HPDE6-E6E7 (cell line): ENCODE data around the gene CACNA2D4.
"Not testable (repeated sequence)": the region's sequence is repeated elsewhere in the genome, so short reads cannot be mapped to it uniquely, and the experiment has no call there.

Source experiments
- DNase-seq: peaks from one replicate; pipeline ENCODE4 v3.0.0; 2011; ENCODE audit warnings: missing footprints; ENCODE audit errors: extremely low spot score

CACNA2D4 gene

GRCh38 chr12:1918081-1918883 is at the start of gene CACNA2D4:
Gene CACNA2D4 (minus strand): TSS chr12:1918652. CDS start chr12:1918473, 179 bp downstream.
- DNase-seq, result no peak

GRCh38 chr12:1966561-1967226 is 48.2 kb upstream of the CACNA2D4 start:
- no peak for DNase-seq

- no peak for DNase-seq
Observed at GRCh38 chr12:1965916-1966315, 47.5 kb upstream of the CACNA2D4 start.

DNA sequence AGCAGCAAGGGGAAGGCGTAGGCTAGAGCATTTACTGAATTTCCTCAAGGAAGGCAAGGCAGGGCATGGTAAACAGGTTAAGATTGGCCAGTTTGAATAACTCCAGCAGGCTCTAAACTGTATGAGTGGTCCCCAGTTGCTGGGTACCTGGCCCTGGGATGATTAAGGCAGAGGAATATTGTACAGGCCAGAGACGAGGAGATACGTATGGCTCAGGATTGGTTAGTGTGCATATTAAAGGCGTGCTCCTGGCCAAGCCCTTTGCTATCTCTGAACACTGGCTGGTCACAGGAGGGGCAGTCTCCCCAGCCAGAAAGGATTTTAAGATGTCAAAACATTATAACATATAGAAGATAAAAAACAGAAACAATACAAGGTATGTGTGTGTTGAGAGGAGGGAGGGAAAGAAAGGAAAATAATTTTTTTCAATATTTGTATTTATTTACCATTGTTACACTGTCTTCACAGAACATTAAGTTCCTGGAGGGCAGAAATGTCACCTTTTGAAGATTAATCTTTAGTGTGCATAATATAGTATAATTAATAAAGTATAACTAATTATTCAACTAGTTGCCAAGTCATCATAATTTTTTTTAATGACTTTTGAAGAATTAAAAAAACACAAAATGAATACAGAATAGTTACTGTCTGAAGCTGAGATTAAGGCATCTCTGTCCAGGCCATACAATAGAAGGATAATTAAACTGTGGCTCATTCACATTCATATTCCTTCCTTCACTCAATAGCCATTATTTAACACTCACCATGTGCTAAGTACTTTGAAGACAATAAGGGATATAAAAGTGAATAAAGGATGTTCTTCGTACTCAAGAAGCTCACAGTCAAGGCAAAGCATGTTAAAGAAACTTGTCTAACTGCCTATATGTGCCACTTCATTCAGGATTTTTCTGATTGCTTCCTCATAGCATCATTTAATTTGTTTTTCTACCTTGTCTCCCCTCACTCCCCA is 43.9 kb upstream of the CACNA2D4 start:
- no peak for DNase-seq

GRCh38 chr12:1956716-1957115 is 38.3 kb upstream of the CACNA2D4 start:
- DNase-seq, result no peak

GRCh38 chr12:1949771-1950470 is 31.5 kb upstream of the CACNA2D4 start:
- no peak for DNase-seq

DNA sequence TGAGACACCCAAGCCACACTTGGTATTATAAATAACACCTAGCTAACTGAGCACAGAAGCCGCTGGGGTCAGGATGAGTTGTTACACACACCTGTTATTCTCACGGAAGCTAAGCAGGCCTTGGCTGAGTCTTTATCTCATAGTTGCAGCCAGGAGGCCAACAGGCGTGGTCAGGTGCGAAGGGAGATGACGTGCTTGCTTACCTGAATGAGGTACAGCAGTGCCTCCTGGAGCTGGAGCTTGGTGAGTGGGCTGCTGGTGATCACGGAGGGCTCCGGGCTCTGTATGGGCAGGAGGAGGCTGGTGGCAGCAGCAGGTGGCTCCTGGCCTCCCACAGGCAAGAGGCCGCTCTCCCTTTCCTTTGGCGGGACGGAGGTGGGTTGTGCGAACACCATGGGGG is 30.4 kb upstream of the CACNA2D4 start:
- no peak for DNase-seq

GRCh38 chr12:1947081-1947480 is 28.6 kb upstream of the CACNA2D4 start:
- no peak for DNase-seq

- DNase-seq, result no peak
Observed at GRCh38 chr12:1946296-1946695, 27.8 kb upstream of the CACNA2D4 start.

- not testable (repeated sequence) for DNase-seq
Observed at GRCh38 chr12:1945502-1945901, 27.1 kb upstream of the CACNA2D4 start.

DNA sequence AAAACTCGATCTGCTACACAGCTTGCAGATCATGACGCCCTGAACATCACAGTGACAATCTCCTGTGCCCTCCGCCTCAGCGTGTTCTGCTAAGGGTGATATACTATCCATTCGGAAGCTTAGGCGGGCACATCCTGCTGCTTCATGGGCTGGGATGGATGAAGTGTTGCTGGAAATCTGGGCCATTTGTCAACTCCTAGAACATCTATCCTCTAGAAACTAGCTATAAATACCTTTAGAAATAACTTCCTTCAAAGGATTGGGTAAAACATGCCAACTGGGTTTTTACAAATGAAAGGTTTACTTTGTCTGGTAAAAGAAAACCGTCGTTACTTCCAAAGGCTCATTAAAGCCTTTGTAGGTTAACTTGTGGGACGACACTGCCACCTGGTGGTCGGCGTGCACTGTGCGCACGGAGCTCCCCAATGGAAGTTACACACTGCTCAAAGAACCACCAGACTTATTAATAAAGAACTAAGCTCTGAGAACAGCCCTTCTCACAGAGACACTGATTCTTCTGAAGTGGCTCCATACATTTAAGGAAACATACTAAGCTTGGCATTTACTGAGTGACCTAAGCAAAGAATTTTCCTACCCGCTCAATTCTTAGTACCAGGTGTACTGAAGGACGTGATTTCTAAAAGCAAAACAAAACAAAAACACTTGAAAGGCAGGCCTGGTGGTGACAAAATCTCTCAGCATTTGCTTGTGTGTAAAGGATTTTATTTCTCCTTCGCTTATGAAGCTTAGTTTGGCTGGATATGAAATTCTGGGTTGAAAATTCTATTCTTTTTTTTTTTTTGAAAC is 21.6 kb upstream of the CACNA2D4 start:
- peak; percentile 63 for DNase-seq

DNA sequence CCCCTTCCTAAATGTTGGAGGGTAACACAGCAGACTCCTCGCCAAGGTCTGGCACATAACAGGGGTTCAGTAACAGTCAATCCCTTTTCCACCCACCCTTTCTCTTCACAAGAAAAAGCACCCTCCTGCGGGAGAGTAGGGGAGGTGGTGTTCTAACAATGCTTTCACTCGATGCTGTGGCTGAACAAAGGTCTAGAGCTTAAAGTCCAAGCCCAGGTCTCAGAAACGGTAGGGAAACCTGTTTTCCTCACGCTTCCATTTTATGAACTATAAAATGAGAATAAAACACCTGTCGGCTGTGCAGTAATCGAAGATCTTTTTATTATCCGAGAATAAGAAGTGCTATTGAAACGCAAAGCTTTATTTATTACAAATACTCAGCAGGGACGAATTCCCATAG is 20.9 kb upstream of the CACNA2D4 start:
- DNase-seq, result no peak

DNA sequence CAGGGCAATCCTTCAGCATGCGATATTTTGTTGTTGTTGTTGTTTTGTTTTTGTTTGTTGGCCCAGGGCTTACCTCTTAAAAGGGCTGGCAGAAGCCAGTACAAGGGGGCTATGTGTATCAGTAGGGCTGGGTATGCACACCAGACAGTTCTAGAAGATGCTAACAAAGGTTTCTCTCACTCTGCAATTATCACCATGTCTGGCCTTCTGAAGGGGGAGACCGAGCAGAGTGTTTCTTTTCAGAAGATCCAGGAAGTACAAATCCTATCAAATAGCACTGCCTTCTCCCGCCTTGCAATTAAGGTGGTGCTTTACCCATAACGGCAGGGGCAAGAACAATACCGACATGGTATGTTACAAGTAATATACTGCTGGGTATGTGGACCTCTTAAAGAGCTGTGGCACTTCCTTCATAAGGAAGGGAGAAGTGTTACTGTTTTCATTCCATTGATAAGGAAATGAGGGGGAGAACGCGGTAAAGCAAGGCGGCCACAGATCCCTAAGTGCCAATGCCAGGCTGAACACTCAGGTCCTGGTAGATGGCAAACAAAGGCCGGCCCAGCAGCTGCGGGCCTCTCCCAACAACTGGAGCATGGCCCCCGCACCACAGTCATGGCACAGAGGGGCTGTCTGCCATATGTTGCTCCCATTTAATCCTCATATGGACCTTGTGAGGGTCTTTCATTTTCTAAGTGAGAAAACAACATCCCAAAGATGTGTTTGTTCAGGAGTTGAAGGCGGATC is 19.2 kb upstream of the CACNA2D4 start:
- DNase-seq, result no peak

GRCh38 chr12:1936406-1937320 is 18.2 kb upstream of the CACNA2D4 start:
- no peak for DNase-seq

DNA sequence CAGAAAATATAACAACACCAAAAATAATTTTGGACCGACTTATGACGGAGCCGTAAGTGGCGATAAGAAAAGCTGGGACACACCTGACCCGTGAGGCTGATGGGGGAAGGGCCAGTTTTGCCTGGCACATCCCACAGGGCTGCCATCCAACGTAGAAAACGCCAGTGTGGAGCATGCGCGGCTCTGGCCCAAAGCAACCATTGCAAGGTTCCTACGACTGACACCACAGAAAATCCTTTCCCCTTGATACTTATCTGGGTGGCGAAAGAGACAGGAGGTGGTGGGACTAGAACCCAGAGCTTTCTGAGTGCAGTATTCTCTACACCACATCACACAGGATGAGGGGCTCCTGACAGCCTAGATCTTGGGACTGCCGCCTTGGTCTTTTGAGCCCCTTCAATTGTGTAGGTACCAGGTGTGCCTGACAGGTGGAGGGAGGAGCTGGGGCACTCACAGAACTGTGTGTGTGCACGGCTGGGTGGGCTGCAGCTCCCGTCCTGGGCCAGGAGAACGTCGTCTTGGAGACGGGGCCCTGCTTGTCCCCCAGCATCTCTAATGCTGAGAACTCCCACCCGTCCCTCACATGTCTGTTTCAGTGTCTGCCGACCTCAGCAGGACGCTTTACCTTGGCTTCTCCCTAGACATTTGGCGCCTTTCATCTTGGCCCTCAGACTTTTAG is 17.4 kb upstream of the CACNA2D4 start:
- DNase-seq, result no peak

- no peak for DNase-seq
Observed at GRCh38 chr12:1935242-1935641, 16.8 kb upstream of the CACNA2D4 start.

- DNase-seq, result no peak
Observed at GRCh38 chr12:1934831-1935230, 16.4 kb upstream of the CACNA2D4 start.

DNA sequence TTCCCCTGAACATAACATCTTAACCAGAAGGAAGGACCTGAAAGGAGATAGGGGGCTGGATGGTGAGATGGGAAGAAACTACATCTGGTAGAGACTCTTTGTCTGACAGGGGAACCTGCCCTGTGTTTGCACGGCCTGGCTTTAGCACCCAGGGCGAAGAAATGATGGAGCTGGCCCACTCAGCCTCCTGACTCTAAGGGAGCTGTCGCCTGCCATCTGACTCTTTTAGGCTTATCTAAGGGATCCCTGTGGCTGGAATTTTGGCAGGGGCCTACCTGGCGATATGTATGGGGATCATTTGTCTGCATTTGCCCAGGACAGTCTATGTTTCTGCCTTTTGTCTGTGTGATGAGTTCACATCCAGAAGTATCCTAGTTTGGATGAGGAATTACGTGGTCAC is 15.6 kb upstream of the CACNA2D4 start:
- DNase-seq, result no peak
